ENCODE results near the gene B3GLCT. TPM values are rescaled to one million over a fixed set of nuclear protein-coding genes. Genes with fewer than 3 reads are reported as not detected.

Gene B3GLCT
- total and polyA plus RNA-seq, 8 donors, result 6.5 to 22.6 (median 16.1) TPM

DNA sequence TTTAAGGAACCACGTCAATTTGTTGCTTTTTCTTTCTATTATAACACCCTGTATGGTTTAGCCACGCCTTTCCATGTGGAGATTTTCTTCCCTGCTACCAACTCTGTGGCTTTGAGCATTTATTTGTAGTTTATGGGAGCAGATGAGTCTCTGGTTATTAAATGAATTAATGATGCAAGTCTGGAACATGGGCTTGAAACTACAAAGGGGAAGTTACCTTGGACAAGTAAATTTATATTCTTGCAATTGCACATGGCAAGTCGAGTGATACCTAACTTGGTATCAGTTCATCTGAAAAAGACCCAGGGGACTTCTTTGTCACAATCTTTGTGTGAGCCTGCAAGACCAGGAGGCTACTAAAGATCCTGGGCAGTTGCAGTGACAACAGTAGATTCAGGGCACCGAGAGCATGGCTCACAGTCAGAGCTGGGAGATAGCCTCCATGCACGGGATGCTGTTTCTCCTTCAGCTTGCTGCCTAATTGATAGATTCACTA is 24.4 kb downstream of the B3GLCT start:
- ATAC-seq (no peak), DNase-seq (no peak)
- intact Hi-C loops (cut with DNase I), result no loop called here
- Histone ChIP-seq H3K27ac (no peak overlapping the region), H3K36me3 (no peaks in the 10 kb centered on the region), H3K27me3 (no peaks in the 10 kb centered on the region), H3K9me3 (no peaks in the 10 kb centered on the region), H3K4me1 (no peaks in the 10 kb centered on the region), H3K4me3 (no peak overlapping the region)
- TF ChIP-seq, protein P1, sequence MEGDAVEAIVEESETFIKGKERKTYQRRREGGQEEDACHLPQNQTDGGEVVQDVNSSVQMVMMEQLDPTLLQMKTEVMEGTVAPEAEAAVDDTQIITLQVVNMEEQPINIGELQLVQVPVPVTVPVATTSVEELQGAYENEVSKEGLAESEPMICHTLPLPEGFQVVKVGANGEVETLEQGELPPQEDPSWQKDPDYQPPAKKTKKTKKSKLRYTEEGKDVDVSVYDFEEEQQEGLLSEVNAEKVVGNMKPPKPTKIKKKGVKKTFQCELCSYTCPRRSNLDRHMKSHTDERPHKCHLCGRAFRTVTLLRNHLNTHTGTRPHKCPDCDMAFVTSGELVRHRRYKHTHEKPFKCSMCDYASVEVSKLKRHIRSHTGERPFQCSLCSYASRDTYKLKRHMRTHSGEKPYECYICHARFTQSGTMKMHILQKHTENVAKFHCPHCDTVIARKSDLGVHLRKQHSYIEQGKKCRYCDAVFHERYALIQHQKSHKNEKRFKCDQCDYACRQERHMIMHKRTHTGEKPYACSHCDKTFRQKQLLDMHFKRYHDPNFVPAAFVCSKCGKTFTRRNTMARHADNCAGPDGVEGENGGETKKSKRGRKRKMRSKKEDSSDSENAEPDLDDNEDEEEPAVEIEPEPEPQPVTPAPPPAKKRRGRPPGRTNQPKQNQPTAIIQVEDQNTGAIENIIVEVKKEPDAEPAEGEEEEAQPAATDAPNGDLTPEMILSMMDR (IDR thresholded peaks at IDR 0.05), result no peak

DNA sequence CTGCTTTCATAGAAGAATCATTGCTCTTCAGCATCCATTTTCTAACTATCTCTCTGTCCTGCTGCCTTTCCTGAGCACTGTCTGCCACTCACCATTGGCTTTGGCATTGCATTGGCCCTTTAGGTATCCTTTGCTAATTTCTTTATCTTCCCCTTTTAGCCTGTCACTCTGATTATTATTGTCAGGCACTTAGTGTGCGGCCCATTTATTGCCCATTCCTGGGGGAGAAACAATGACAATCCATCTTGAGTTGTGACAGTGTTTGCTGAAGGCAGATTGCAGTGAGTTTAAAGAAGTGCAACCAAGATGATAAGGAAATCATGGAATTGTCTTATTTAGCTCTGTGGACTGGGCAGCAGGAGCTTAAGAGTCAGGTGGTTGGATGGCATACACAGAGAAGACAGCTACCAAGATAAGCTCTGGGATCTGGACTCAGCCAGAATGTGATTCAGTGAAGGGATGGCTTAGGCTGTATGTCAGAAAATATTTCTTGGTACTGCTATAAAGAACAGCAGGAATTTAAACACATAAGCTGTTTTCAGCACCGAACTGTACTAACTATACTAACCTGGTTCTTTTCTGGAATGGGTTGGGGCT is 25.3 kb downstream of the B3GLCT start:
- intact Hi-C loops (cut with DNase I), result no loop called here
- H3K36me3 ChIP-seq, result no peaks in the 10 kb centered on the region
- no peak overlapping the region for H3K4me3 ChIP-seq
- no peak for DNase-seq
- ATAC-seq, result no peak
- no peak overlapping the region for H3K27ac ChIP-seq
- TF ChIP-seq, protein P1 (IDR thresholded peaks at IDR 0.05), result no peak
- no peaks in the 10 kb centered on the region for H3K9me3 ChIP-seq
- no peaks in the 10 kb centered on the region for H3K27me3 ChIP-seq
- no peaks in the 10 kb centered on the region for H3K4me1 ChIP-seq

DNA sequence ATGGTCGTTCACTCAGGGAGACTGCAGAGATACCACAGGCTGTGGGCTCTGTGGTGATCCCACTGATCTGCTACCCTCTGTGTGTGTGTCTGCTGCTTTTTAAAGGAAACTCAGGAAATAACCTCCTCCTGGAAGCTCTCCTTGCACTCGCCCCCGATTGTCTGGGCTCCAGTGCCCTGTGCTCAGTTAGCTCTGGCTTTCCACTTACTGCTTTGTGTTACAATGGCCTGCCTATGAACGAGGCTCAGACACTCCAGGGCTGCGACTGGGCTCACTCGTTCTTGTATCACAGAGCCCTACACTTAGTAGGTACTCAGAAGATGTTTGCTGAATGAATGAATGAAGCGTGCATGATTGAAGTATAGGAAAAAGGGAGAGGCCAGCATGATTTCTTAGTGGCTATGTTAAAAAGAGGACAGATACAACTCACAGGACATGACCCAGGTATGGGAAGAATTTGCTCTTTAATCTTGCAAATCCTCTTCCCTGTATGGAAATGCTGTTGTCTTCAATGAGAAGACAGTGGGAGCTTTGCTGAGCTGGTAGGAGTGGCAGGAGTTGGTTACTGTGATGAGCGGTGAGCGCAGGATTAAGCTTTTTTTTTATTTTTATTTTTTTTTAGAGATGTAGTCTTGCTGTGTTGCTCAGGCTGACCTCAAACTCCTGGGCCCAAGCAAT is 26.4 kb downstream of the B3GLCT start:
- Histone ChIP-seq H3K4me3 (no peak overlapping the region), H3K4me1 (no peaks in the 10 kb centered on the region), H3K36me3 (no peaks in the 10 kb centered on the region), H3K27me3 (no peaks in the 10 kb centered on the region), H3K9me3 (no peaks in the 10 kb centered on the region), H3K27ac (no peak overlapping the region)
- intact Hi-C loops (cut with DNase I), result no loop called here
- no peak for DNase-seq
- ATAC-seq, result no peak
- TF ChIP-seq, protein P1 (IDR thresholded peaks at IDR 0.05), result no peak

DNA sequence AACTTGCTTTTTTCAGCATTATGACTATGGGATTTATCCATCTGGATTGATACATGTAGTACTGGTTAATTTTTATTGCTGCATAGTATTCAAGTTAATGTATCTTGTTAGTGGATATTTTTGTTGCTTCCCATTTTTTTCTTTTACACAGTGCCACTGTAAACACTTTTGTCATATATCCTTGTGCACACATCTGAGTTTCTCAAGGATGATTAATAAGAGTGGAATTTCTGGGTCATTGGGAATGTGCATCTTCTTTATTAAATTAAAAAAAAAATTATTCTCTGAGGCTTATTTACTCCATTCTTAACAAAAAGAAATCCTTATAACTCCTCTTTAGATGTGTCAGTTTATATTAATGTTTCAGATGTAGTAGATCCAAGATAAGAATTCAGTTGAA is 27.3 kb downstream of the B3GLCT start:
- H3K4me3 ChIP-seq, result no peak overlapping the region
- no peaks in the 10 kb centered on the region for H3K36me3 ChIP-seq
- no peak for ATAC-seq
- intact Hi-C loops (cut with DNase I), result no loop called here
- no peaks in the 10 kb centered on the region for H3K9me3 ChIP-seq
- TF ChIP-seq, protein P1 (IDR thresholded peaks at IDR 0.05), result no peak
- DNase-seq, result no peak
- no peaks in the 10 kb centered on the region for H3K4me1 ChIP-seq
- H3K27ac ChIP-seq, result no peak overlapping the region
- no peaks in the 10 kb centered on the region for H3K27me3 ChIP-seq

DNA sequence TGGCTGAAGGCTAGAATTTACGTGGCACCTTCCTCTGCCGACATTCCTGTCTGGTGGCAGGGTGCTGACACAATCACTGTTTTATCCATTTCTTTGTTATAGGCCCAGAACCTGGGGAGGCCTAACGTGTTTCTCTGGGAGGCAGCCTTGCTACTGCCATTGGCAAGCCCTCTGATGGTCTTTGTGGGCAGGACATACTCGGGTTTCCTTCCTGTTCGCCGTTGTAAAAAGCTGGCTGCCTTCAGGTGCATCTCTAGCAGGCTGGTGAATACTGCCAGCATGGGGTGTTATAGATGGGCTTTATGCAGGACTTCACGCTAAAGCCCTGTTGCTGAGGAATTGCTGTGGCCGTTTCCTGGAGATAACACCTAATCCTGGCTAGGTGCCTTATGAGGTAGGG is 28.1 kb downstream of the B3GLCT start:
- intact Hi-C loops (cut with DNase I), result no loop called here
- Histone ChIP-seq H3K9me3 (no peaks in the 10 kb centered on the region), H3K36me3 (no peaks in the 10 kb centered on the region), H3K27me3 (no peaks in the 10 kb centered on the region), H3K4me3 (no peak overlapping the region), H3K27ac (no peak overlapping the region), H3K4me1 (no peaks in the 10 kb centered on the region)
- TF ChIP-seq, protein P1 (IDR thresholded peaks at IDR 0.05), result no peak
- no peak for DNase-seq
- ATAC-seq, result no peak

Measured in left lung (tissue), 10 donors.